GM18873 (cell line): ENCODE measurements around the gene ZMYND8.
"Not testable (repeated sequence)": the region's sequence is repeated elsewhere in the genome, so short reads cannot be mapped to it uniquely, and the experiment has no call there.

ENCODE experiments used
- ATAC-seq: cut with Tn5 transposase; IDR thresholded peaks from one replicate; pipeline ENCODE4 v1.9.1; 2021; ENCODE audit warnings: mild to moderate bottlenecking, moderate library complexity, moderate number of reproducible peaks; ENCODE audit not compliant: unreplicated experiment, low FRiP score

Gene ZMYND8

DNA sequence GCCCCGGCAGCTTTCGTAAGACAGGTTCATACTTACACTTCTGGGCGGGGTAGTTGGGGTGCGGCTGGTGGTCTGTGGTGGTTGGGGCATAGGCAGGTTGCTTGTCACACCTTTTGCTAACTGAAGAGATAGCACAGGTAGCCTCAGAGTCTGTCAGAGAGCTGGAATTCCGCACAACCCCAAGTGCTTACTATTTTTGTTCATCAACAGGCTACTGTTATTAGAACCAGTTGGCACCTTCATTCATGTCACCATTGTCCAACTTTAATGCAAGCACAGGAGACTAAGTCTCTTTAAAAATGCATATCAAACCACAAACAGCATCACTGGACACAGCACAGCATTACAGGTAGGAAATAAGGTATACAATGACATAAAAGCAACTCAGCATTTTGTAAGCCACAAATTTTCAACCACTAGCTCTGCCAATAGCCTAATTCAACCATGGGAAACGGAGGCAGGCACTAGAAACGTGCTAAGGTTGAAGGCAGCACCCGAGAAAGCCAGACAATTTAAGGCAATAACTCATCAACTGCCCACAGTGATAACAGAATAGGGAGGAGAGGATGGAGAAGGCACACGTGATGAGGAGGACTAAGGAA is 143.8 kb downstream of the ZMYND8 start:
- ATAC-seq: no peak

DNA sequence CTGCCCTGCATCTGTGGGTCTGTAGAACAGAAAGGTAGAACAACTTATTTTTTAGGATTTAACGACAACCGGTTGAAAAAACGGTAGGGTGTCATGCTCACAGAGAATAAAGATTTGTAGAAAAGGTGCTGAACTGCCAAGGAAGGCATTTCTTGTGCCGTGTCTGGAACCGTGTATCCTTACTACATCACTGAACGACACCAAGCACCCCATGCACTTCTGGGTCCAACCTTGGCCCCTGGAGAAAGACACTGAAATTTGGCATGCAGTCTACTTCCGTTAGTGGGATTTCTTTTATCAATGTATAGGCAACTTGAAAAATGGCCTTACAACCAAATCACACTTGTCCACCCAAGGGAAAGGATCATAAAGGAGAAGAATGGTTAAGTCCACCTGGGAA is 145.5 kb downstream of the ZMYND8 start:
- no peak for ATAC-seq

DNA sequence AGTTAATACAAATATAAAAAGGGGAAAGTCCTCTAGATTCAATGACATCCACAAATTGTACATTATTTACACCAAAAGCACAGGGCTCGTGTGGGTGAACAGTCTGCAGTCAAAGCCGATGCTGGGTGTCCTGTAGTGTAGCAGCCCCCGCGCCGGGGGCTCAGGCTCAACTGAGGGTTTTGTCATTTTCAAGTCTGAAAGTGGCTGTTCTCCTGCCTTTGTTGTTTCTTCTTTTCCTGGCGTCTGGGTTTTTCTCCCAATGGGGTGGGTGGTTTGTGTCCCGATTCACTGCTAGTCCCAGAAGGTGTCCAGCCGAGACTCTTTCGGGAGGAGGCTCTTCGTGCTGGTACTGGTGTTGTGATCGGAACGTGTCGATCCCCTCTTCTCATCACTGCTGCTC is 146.0 kb downstream of the ZMYND8 start:
- ATAC-seq: no peak

DNA sequence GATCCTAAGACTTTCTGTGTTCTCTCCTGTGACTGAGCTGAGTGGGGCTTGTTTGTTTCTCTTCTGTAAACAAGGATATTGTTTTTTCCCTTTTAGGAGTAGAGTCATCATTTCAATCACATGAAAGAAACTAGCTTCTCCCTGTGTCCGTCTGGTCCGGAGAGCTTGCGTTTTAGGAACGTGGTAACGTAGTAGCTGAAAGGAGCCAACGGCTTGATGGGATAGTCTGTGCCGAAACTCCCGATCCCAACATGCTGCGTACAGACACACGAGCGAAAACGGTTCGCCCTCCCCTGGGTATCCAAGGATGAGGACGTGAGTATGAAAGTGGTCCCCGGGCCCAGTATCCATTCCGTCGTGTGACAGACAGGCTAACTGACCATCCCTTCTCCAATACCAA is 146.5 kb downstream of the ZMYND8 start:
- no peak for ATAC-seq

DNA sequence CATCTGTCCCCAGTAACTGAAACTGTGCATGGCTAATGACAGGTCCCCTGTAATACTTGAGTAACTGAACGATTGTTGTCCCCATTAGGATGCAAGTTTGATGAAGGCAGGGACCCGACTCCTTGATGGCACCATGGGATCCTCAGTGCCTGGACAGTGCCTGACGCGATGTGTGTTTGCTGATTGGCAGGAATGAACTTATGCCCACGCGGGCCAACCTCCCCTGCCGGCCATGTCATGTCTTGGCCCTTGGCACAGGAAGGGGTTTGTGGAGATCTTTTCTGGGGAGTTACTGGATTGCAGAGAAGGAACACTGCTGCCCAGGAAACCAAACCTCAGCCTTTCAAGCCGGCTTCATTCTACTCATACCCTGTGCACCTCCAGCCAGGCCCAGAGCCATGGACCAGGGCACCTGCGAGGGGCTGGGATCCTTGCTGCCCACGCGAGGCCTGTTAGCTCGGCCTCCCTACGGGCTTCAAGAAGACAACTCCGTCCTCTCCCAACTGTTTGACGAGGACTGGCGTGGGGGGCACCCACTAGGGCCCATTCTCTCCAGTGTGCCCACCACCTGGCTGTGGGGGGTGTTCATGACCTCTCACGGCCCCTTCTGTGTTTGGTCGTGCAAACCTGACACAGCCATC is 147.8 kb downstream of the ZMYND8 start:
- ATAC-seq: no peak

DNA sequence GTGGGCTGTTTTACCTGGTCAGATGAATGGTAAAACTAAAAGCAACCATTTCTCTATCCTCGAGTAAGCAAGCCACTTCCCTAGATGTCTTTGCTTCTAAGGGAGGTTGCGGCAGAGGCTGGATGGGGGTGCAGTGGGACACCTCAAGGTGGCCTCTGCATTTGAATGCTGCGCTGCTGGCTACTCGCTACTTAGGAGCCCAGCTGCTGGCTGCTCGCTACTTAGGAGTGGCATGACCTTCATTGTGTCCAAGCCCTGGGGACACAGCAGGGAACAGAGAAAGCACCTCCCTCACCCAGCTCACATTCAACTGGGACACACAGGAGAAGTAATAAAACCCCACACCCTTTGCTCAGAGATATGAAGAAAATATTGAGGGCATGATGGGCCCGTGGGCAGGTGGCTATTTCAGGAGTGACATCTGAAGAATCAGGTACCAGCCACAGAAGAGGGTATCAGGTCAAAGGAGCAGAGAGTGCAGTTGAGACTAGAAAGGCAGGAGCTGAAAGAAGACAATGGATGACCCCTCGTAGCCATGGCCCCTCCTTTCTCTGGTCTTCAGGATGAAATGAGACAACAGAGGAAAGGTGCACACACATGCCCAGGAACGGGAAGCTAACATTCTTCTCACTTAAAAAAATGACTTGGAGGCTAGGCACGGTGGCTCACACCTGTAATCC is 149.4 kb downstream of the ZMYND8 start:
- ATAC-seq: no peak

DNA sequence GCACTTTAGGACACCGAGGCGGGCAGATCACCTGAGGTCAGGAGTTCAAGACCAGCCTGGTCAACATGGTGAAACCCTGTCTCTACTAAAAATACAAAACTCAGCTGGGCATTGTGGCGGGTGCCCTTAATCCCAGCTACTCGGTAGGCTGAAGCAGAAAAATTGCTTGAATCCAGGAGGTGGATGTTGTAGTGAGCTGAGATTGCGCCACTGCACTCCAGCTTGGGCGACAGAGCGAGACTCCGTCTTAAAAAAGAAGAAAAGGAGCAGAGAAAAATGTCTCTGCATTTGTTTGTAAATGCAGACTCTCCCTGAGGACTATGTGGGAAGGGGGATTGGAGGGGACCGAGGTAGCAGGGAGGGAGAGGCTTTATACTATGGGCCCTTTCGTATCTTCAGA is 149.9 kb downstream of the ZMYND8 start:
- not testable (repeated sequence) for ATAC-seq

DNA sequence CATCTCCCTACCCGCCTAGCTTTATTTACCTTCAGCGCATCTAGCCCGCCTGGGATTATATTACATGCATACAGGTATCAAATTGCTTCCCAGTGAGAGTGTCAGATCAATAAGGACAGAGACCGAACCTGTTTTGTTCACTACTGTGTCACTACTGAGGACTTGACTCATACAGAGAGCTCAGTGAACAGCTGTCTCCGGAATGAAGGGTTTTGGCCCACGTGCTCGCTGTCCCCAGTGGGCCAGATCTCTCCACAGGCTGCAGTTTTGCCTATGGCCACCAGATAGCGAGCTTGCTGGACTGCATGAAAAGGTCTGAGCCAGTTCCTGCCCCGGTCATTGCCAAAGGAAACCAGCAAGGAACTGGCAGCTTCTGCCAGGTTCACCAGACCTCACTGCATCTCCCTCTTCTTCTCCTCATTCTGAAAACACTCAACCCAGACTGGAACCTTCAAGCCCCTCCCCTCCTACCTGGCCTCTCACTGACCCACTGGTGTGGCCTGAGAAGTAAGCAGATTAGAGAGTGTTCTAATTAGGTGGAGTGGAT is 150.8 kb downstream of the ZMYND8 start:
- ATAC-seq: no peak

DNA sequence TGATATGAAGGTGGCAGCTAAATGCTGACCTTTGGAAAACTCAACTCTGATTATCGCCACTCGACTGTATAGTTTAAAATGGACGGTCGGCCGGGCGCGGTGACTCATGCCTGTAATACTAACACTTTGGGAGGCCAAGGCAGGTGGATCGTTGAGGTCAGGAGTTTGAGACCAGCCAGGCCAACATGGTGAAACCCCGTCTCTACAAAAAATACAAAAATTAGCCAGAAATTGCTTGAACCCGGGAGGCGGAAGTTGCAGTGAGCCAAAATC is 151.7 kb downstream of the ZMYND8 start:
- not testable (repeated sequence) for ATAC-seq

DNA sequence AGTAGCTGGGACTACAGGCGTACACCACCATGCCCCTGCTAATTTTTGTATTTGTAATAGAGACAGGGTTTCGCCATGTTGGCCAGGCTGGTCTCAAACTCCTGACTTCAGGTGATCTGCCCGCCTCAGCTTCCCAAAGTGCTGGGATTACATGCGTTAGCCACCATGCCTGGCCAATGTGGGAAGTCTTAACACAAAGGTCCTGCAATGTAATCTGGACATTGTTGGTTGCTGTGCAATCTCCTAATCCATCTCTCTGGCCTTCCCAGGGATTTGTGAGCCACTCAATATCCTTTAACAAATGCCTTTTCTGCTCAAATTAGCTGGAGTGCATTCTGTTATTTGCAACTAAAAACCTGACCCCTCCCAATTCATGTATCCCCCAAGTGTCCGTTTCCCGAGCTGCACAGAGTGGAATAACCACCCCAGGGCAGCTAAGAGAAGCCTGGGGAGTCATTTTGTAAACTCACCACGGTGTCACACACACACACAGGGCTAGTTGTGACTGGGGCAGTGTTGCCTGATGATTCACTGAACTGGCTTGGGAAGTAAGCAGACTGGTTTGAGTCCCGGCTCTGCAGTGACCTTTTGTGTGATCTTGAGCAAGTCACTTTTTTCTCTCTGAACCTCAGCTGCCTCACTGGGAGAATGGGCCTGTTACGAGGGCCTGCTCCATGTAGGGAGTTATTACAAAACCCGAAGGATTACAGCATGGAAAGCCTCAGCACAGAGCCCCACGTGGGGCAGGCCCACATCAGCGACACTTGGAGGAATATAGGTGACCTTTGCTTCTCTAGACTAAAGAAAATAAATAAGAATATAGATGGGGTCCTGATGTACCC is 152.3 kb downstream of the ZMYND8 start:
- no peak for ATAC-seq

DNA sequence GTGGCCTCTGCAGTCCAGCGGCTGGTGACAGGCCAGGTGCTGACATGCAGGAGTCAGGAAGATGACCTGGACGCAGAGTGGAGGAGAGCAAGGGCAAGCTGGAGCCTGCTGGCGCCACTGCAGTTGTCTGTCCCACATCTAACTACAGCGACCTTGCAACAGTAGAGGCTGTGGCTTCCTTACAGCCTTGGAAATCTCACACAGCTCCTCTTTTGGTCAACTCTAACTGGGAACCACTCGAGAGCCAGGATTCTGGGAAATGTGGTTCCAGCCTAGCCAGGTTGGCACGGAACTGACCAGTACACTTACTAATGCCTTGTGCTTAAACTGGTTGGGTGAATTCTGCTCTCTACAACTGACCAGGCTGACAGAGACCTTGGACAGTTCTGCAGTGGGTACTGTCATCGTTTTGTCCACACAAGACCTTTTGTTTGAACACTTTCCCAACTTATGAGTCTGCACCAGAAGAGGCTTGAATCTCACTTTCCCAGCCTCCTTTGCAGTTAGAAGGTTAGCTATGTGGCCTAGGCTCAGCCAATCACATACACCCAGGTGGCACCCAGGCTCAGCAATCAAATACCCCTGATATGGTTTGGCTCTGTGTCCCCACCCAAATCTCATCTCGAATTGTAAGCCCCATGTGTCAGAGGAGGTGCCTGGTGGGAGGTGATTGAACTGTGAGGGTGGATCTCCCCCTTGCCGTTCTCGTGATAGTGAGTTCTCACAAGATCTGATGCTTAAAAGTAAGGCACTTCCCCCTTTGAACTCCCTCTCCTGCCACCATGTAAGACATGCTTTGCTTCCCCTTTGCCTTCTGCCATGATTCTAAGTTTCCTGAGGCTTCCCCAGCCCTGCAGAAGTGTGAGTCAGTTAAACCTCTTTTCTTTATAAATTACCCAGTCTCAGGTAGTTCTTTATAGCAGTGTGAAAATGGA is 153.5 kb downstream of the ZMYND8 start:
- no peak for ATAC-seq

DNA sequence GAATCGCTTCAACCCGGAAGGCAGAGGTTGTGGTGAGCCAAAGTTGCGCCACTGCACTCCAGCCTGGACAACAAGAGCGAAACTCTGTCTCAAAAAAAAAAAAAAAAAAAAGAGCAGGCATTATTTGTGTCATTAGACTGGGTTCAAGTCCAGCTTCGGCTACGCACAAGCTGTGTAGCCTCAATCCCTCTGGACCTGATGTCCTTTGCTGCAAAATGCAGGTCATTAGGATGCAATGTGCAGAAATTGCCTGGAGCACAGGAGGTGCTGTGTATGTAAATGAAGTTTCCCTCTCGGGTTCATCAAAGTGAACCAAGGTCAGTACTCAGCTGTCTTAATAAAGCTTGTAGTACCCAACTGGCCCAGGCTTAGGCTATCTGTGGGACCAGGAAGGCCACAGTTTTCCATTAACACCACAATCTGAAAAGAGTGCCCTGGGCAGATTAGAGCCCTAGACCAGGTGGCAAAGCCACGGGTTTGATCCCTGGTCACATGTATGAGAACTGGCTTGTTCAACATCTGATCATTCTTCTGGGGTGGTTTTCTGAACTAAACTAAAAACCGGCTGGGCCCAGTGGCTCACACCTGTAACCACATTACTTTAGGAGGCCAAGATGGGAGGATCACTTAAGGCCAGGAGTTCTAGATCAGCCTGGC is 155.3 kb downstream of the ZMYND8 start:
- no peak for ATAC-seq

DNA sequence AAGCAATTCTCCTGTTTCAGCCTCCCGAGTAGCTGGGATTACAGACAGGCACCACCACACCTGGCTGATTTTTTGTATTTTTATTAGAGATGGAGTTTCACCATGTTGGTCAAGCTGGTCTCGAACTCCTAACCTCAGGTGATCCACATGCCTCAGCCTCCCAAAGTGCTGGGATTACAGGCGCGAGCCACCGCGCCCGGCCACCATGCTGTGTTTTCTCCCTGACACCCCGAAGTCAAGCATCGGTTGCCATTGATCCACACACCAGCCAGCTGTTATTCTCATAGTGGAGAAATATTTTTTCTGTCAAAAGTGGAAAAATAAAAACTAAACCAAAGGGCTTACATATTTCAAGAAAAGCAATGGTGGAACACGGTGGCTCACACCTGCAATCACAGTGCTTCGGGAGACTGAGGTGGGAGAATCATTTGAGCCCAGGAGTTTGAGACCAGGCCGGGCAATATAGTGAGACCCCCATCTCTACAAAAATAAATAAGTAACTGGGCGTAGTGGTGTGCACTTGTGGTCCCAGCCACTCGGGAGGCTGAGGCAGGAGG is 157.4 kb downstream of the ZMYND8 start:
- no peak for ATAC-seq

DNA sequence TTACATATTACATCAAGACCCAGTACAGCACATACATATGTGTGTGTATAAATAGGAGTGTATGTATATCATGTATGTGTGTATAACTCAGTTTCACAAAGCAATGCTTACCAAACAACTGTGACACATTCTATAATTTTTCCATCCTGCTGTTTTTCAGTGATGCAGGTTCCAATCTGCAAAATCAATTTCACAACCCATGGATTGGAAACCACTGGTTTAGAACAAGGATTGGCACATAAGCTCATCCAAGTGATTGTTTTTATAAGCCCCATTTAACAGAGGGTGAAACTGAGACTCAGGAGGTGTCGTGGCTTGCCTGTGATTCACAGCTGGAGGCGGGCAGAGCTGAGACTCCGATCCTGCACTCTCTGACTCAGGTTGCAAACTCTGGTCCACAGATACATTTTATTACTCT is 158.2 kb downstream of the ZMYND8 start:
- no peak for ATAC-seq

DNA sequence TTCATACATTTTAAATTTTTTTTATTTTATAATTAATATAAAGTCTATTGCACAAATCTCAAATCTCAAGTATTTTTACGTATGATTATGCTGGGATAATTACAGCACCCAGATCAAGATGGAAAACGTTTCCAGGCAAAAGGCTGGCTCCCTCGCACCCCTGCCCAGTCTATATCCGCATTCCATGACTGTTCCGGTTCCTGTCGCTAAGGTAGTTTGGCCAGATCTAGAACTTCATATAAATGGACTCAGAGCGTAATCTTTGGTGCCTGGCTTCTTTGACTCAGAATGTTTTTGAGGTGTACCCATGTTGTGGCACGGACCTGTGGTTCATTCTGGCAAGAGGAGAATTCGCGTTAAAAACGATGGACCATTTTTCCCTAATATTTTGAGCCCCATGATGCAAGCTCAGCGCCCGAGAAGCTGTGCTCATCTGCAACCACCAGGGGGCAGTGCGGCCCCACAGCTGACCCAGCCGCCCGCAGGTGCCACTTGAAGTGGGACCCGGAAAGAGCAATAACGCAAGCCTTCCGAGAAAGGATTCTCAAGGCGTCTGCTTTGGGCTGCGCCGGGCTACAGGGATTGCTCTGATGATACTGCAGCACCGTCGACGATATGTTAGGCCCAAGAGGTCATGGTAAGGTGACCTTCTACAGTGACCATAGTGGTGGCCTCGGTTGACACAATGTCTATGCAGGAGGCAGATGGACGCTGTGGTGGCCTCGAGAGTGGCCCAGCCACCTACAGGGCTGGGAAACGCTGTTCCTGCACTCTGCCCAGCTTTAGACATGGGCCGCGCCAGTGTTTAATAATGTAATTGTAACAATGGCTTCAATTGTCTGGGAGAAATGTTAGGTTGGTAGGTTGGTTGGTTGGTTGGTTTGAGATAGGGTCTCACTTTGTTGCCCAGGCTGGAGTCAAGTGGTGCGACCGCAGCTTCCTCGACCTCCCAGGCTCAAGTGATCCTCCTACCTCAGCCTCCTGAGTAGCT is 160.1 kb downstream of the ZMYND8 start:
- no peak for ATAC-seq

DNA sequence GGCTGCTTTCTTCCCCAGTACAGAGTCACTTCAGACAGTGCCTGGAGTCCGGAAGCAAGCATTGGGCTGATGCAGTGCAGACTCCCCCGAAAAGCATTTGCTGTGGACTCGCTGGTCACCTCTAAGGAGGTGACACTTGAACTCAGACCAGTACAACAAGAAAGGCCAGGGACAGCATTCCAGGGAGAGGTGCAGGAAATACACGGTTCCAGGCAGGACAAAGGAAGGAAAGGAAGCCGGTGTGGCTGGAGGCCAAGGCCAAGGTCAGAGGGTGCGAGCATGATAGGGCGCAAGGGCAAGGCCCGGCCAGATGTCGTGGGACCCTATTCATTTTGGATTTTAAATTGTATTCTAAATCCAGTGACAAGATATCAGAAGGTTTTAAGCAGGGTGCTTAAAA is 160.9 kb downstream of the ZMYND8 start:
- no peak for ATAC-seq

DNA sequence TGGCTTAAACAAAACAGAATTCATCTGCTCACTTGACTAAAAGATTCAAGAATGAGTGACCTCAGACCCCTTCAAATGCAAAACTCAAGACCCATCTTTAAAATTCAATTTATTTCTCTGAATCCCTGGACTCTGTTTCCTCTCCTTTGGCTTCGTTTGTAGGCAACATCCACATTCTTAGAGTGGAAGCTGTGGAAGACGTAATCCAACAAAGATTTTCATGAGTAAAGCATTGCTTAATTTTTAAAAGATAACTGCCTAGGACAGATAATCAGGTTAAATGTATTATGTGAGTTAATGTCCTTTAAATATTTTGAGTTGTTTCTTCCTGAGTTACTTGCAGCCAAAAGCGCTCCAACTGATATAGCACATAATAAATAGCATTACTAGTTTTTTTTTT is 164.5 kb downstream of the ZMYND8 start:
- ATAC-seq: no peak

DNA sequence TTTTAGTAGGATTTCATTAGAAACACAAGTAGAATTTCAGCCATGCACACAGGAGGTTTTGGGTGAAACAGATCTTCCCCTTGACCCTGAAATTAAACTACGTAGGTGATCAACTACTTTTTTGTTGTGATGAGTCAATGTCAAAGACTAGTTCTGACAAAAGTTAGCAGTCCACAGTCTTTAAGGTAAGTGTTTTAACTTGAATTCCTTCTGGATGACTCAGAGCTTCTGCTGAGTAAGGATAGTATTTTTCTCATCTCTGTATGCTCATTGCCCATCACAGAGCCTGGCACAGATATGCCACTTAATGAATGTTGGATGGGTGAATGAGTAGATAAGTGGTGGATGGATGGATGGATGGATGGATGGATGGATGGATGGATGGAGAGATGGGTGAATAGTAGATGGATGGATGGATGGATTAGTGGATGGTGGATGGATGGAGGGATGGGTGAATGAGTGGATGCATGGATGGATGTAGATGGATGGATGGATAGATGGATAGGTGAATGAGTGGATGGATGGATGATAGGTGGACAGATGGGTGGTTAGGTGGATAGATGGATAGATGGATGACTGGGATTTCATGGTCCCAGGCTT is 165.3 kb downstream of the ZMYND8 start:
- ATAC-seq: no peak
